ENCODE measurements around the gene MAPKAPK5. TPM values are rescaled to one million over a fixed set of nuclear protein-coding genes. Genes with fewer than 3 reads are reported as not detected.

MAPKAPK5 gene
- total RNA-seq, 1 experiment from 2014 or later = 78.2 TPM

DNA sequence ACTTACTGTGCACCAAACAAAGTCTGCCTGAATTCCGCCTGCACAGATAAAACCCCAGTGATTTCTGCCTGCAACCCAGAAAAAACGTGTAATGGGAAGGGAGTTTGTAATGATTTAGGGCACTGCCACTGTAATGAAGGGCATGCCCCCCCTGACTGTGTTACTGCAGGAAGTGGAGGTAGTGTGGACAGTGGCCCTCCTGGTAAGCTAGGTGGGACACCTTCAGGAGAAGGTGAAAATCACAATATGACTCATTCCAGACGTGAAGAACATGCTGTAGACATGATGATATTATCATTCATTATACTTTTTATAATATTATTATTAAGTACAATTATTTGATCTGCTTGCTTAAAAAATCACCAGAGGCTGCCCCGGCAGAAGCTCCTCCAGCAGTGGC is 59.2 kb downstream of the MAPKAPK5 start:
- no peak overlapping the region for H3K4me2 ChIP-seq (ENCODE audit: low read length)
- ATAC-seq = peak; percentile 57; the same call in 1 of the 2 replicates
- BruUV-seq (replicated peaks) = no TSS peak
- ChIA-PET POLR2A (ENCODE audit: unreplicated experiment) (no interaction called here), CTCF (no interaction called here)
- H3K9ac ChIP-seq (ENCODE audit: low read length) = no peak overlapping the region
- no peaks in the 10 kb centered on the region for H3F3A ChIP-seq (ENCODE audit: low read length, unreplicated experiment)
- peaks cover 5% of the 10 kb centered on the region for H3K36me3 ChIP-seq (ENCODE audit: low read depth, low read length)
- H3K79me2 ChIP-seq (ENCODE audit: low read length) = no peaks in the 10 kb centered on the region
- H3K27ac ChIP-seq (ENCODE audit: low read length) = no peak overlapping the region
- no peaks in the 10 kb centered on the region for H3K27me3 ChIP-seq (ENCODE audit: low read length)
- H3K4me3 ChIP-seq (ENCODE audit: low read length) = no peak overlapping the region
- DNase-seq = peak; percentile 14
- no peak overlapping the region for H2AFZ ChIP-seq (ENCODE audit: low read length)
- no peaks in the 10 kb centered on the region for H3K4me1 ChIP-seq (ENCODE audit: insufficient read depth, low read length)
- TF ChIP-seq, protein P1, sequence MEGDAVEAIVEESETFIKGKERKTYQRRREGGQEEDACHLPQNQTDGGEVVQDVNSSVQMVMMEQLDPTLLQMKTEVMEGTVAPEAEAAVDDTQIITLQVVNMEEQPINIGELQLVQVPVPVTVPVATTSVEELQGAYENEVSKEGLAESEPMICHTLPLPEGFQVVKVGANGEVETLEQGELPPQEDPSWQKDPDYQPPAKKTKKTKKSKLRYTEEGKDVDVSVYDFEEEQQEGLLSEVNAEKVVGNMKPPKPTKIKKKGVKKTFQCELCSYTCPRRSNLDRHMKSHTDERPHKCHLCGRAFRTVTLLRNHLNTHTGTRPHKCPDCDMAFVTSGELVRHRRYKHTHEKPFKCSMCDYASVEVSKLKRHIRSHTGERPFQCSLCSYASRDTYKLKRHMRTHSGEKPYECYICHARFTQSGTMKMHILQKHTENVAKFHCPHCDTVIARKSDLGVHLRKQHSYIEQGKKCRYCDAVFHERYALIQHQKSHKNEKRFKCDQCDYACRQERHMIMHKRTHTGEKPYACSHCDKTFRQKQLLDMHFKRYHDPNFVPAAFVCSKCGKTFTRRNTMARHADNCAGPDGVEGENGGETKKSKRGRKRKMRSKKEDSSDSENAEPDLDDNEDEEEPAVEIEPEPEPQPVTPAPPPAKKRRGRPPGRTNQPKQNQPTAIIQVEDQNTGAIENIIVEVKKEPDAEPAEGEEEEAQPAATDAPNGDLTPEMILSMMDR (conservative IDR thresholded peaks at IDR 0.05; ENCODE audit: low read depth, low read length) = 0 out of 2 replicates have a peak, but pooled peaks have one; percentile 12
- no peak for TF ChIP-seq EZH2phosphoT487 (IDR thresholded peaks at IDR 0.05; ENCODE audit: borderline replicate concordance, low read length)
- no peaks in the 10 kb centered on the region for H3K9me3 ChIP-seq (ENCODE audit: low read length)
- intact Hi-C loops (cut with micrococcal nuclease) = no loop called here
- H3K9me2 ChIP-seq (replicated peaks; ENCODE audit: low read length) = no peaks in the 10 kb centered on the region
- no peaks in the 10 kb centered on the region for H4K20me1 ChIP-seq (ENCODE audit: low read length)

DNA sequence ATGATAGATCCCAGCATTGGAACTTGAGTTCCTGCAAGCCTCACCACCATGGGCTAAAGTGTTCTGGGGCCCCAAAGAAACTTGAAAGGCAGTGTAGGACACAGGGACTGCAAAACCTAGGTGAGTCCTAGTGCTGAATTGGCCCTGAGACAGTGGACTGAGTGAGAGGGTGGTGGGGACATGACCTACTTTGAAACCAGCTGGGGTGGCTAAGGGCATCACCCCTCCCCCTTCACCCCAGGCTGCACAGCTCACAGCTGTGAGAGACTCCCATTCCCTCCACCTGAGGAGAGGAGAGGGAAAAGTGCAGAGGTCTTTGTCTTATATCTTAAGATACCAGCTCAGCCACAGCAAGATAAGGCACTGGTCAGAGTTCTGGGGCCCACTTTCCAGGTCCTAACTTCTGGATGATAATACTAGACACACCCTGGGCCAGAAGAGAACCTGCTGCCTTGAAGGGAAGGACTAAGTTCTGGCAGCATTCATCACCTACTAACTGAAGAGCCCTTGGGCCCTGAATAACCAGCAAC is 62.5 kb downstream of the MAPKAPK5 start:
- BruUV-seq (replicated peaks) = no TSS peak
- POLR2A ChIA-PET (ENCODE audit: unreplicated experiment) = no interaction called here

GRCh38 chr12:111905502-111905901 is 63.5 kb downstream of the MAPKAPK5 start:
- Histone ChIP-seq H2AFZ (ENCODE audit: low read length) (no peak overlapping the region), H3K4me3 (ENCODE audit: low read length) (no peak overlapping the region), H3K79me2 (ENCODE audit: low read length) (no peaks in the 10 kb centered on the region), H3K27me3 (ENCODE audit: low read length) (no peaks in the 10 kb centered on the region), H3F3A (ENCODE audit: low read length, unreplicated experiment) (no peaks in the 10 kb centered on the region), H3K4me1 (ENCODE audit: insufficient read depth, low read length) (no peaks in the 10 kb centered on the region), H3K9ac (ENCODE audit: low read length) (no peak overlapping the region), H3K27ac (ENCODE audit: low read length) (no peak overlapping the region), H3K4me2 (ENCODE audit: low read length) (no peak overlapping the region), H3K9me2 (replicated peaks; ENCODE audit: low read length) (no peaks in the 10 kb centered on the region), H4K20me1 (ENCODE audit: low read length) (no peaks in the 10 kb centered on the region), H3K9me3 (ENCODE audit: low read length) (no peaks in the 10 kb centered on the region), H3K36me3 (ENCODE audit: low read depth, low read length) (no peaks in the 10 kb centered on the region)
- no TSS peak for BruUV-seq (replicated peaks)
- ATAC-seq = peak; percentile 20; the same call in 1 of the 2 replicates
- TF ChIP-seq EZH2phosphoT487 (IDR thresholded peaks at IDR 0.05; ENCODE audit: borderline replicate concordance, low read length) = no peak
- TF ChIP-seq, protein P1 (conservative IDR thresholded peaks at IDR 0.05; ENCODE audit: low read depth, low read length) = no peak
- no peak for TF ChIP-seq EZH2 (IDR thresholded peaks at IDR 0.05; ENCODE audit: low read length, unreplicated experiment)
- DNase-seq = no peak
- intact Hi-C loops (cut with micrococcal nuclease) = no loop called here
- POLR2A ChIA-PET (ENCODE audit: unreplicated experiment) = no interaction called here
- CTCF ChIA-PET = no interaction called here

More for the DNA sequence above, 62.5 kb downstream of the MAPKAPK5 start:
- Histone ChIP-seq H4K20me1 (ENCODE audit: low read length) (no peaks in the 10 kb centered on the region), H3K9ac (ENCODE audit: low read length) (no peak overlapping the region), H3K4me3 (ENCODE audit: low read length) (no peak overlapping the region), H3K36me3 (ENCODE audit: low read depth, low read length) (no peaks in the 10 kb centered on the region), H3K27ac (ENCODE audit: low read length) (no peak overlapping the region), H3K9me3 (ENCODE audit: low read length) (no peaks in the 10 kb centered on the region), H3K4me1 (ENCODE audit: insufficient read depth, low read length) (no peaks in the 10 kb centered on the region), H3F3A (ENCODE audit: low read length, unreplicated experiment) (no peaks in the 10 kb centered on the region), H3K27me3 (ENCODE audit: low read length) (no peaks in the 10 kb centered on the region), H3K4me2 (ENCODE audit: low read length) (no peak overlapping the region), H3K9me2 (replicated peaks; ENCODE audit: low read length) (no peaks in the 10 kb centered on the region), H3K79me2 (ENCODE audit: low read length) (no peaks in the 10 kb centered on the region), H2AFZ (ENCODE audit: low read length) (no peak overlapping the region)
- DNase-seq (no peak), ATAC-seq (no peak)
- CTCF ChIA-PET = interaction anchor here (0.7 kb wide), 1 partner anchor 19 kb away, joined by 7 read pairs; no protein-coding TSS in a partner anchor
- TF ChIP-seq, protein P1 (conservative IDR thresholded peaks at IDR 0.05; ENCODE audit: low read depth, low read length) = no peak
- TF ChIP-seq EZH2phosphoT487 (IDR thresholded peaks at IDR 0.05; ENCODE audit: borderline replicate concordance, low read length) = no peak
- no peak for TF ChIP-seq EZH2 (IDR thresholded peaks at IDR 0.05; ENCODE audit: low read length, unreplicated experiment)
- intact Hi-C loops (cut with micrococcal nuclease) = loop anchor here (1.0 kb wide), 1 partner anchor 39 kb away; no protein-coding TSS in a partner anchor
